DND-41 (cell line): Measurements from ENCODE around the gene MAPK10.
"Not testable (repeated sequence)": the region's sequence is repeated elsewhere in the genome, so short reads cannot be mapped to it uniquely, and the experiment has no call there.

Experiments used
- EZH2 ChIP-seq: IDR thresholded peaks from 3 replicates; pipeline ENCODE4 v1.6.1; 2012; ENCODE audit warnings: borderline replicate concordance, low read depth, mild to moderate bottlenecking, moderate library complexity, low read length, inconsistent platforms; ENCODE audit not compliant: severe bottlenecking
- TF ChIP-seq, protein P1 (sequence below): IDR thresholded peaks from 2 replicates; pipeline ENCODE4 v1.5.1; 2012; ENCODE audit warnings: borderline replicate concordance, low read length, moderate library complexity, mild to moderate bottlenecking; ENCODE audit not compliant: poor library complexity, severe bottlenecking; ENCODE audit errors: extremely low read depth

DNA sequence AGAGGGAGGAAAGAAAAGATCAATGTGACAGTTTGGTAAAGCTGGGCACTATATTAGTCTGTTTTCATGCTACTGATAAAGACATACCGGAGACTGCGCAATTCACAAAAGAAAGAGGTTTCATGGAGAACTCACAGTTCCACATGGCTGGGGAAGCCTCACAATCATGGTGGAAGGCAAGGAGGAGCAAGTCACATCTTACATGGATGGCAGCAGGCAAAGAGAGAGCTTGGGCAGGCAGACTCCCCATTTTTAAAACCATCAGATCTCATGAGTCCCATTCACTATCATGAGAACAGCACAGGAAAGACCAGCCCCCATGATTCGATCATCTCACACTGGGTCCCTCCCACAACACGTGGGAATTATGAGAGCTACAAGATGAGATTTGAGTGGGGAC is 394.8 kb downstream of the MAPK10 start:
- TF ChIP-seq, protein P1, sequence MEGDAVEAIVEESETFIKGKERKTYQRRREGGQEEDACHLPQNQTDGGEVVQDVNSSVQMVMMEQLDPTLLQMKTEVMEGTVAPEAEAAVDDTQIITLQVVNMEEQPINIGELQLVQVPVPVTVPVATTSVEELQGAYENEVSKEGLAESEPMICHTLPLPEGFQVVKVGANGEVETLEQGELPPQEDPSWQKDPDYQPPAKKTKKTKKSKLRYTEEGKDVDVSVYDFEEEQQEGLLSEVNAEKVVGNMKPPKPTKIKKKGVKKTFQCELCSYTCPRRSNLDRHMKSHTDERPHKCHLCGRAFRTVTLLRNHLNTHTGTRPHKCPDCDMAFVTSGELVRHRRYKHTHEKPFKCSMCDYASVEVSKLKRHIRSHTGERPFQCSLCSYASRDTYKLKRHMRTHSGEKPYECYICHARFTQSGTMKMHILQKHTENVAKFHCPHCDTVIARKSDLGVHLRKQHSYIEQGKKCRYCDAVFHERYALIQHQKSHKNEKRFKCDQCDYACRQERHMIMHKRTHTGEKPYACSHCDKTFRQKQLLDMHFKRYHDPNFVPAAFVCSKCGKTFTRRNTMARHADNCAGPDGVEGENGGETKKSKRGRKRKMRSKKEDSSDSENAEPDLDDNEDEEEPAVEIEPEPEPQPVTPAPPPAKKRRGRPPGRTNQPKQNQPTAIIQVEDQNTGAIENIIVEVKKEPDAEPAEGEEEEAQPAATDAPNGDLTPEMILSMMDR: not testable (repeated sequence)
- not testable (repeated sequence) for TF ChIP-seq EZH2
